Heart left ventricle (tissue), 13 donors: ENCODE results near the gene SH3PXD2A.

Experiments
- POLR2A ChIP-seq, 2 donors: fragments of 450-650 bp; IDR thresholded peaks; one replicate each; pipeline ENCODE4 v1.6.1; 2017; ENCODE audit warnings: antibody characterized with exemption in 2 of 2, mild to moderate bottlenecking in 2 of 2, moderate library complexity in 2 of 2
- TF ChIP-seq, protein P1 (sequence below), 12 donors: fragments of 200-600 bp; sonication (generic) in 4 of 12; IDR thresholded peaks; one replicate each; pipeline versions ENCODE4 v1.5.0 to v1.8.0; 2018 to 2022; ENCODE audit warnings: antibody characterized with exemption in 12 of 12, mild to moderate bottlenecking in 5 of 12
- donor health status: ischemic (EF 13 %, LVEDD 7.1; RV severe dilation, severe dysfunction).
- donor health status: DM: no; HTN: yes; CAD: no.
- donor health status: DM: no; HTN: no; CAD: no.
- donor health status: ischemic (EF 25% LVEDD 6.9; RV normal size, moderate dysfunction).
- donor health status: ischemic (EF 25% LVEDD 5.7; RV mildly dilated, moderate dysfunction).
- donor health status: ischemic (EF 35%, LVEDD 5.7; RV mildly dilated, moderate dysfunction).
- donor health status: nonischemic (EF 11% LVEDD 7.7; RV severe dilation, severe dysfunction).
- donor health status: DM: yes; HTN: yes; CAD: no.
- donor health status: PGD.
- donor health status: ischemic (EF 29% LVEDD 5.4; RV normal size, mild dysfunction).
- donor health status: nonischemic (EF 23%, LVEDD 6.1; RV moderate dilation, normal function).

DNA sequence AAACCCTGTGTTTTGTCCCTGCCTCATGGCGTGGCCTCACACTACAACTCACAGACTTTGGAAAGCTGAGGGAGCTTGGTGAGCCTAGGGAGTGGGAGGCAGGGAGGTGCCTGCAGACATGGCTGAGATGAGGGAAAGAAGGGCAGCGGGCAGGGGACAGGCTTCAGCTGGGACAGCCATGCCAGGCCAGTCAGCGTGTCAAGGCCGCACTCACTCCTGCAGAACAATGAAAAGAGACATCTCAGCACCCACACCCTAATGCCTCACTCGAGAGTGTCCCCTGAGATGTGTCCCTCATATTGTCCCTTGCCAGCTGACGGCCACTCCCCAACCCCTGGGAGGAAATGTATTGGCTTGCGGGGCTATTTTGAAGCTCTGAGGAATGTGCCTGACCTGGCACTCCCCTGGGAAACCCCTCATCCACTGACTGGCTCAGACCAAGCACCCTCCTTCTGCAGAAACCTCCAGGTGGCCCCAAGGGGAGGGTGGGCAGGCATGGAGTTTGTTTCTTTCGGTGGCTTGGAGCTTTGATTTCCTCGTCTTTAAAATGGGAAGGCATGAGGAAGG is 31.6 kb downstream of the SH3PXD2A start:
- TF ChIP-seq, protein P1, sequence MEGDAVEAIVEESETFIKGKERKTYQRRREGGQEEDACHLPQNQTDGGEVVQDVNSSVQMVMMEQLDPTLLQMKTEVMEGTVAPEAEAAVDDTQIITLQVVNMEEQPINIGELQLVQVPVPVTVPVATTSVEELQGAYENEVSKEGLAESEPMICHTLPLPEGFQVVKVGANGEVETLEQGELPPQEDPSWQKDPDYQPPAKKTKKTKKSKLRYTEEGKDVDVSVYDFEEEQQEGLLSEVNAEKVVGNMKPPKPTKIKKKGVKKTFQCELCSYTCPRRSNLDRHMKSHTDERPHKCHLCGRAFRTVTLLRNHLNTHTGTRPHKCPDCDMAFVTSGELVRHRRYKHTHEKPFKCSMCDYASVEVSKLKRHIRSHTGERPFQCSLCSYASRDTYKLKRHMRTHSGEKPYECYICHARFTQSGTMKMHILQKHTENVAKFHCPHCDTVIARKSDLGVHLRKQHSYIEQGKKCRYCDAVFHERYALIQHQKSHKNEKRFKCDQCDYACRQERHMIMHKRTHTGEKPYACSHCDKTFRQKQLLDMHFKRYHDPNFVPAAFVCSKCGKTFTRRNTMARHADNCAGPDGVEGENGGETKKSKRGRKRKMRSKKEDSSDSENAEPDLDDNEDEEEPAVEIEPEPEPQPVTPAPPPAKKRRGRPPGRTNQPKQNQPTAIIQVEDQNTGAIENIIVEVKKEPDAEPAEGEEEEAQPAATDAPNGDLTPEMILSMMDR (IDR thresholded peaks at IDR 0.05), result no peak
- no peak for TF ChIP-seq POLR2A (IDR thresholded peaks at IDR 0.05)
